ENCODE results near the gene DENND4C.
"Not testable (repeated sequence)": the region's sequence is repeated elsewhere in the genome, so short reads cannot be mapped to it uniquely, and the experiment has no call there.

Gene DENND4C

GRCh38 chr9:19411316-19411715, 180.8 kb downstream of the DENND4C start:
- no peak for DNase-seq
- H3K4me3 ChIP-seq (ENCODE audit: control insufficient read depth in 1 of 7, extremely low read depth in 1 of 7, insufficient read depth in 4 of 7, low read depth in 2 of 7, low read length in 6 of 7) = no peak overlapping the region
- WGBS (ENCODE audit: insufficient coverage) = 100% methylated on average over 4 of the region's 8 CpGs
- ChIA-PET CTCF (no interaction called here), POLR2A (no interaction called here)
- H3K27me3 ChIP-seq (replicated peaks in 2 of 5; ENCODE audit: control insufficient read depth in 4 of 5, insufficient read depth in 5 of 5, low read length in 4 of 5) = no peaks in the 10 kb centered on the region
- H3K9me3 ChIP-seq (ENCODE audit: control extremely low read depth in 1 of 5, control insufficient read depth in 4 of 5, insufficient read depth in 2 of 5, low read depth in 1 of 5, low read length in 4 of 5) = peaks cover 0 to 1% (median 0%) of the 10 kb centered on the region in 5 experiments
- H3K4me1 ChIP-seq (ENCODE audit: control extremely low read depth in 1 of 4, control insufficient read depth in 4 of 4, insufficient read depth in 4 of 4, low read length in 3 of 4) = peaks cover 3 to 20% (median 19%) of the 10 kb centered on the region in 4 experiments
- H3K36me3 ChIP-seq (ENCODE audit: control insufficient read depth in 4 of 4, insufficient read depth in 4 of 4, low read length in 3 of 4) = no peaks in the 10 kb centered on the region
- H3K27ac ChIP-seq (ENCODE audit: insufficient read depth in 1 of 2, low read depth in 1 of 2, low read length in 2 of 2, poor library complexity in 1 of 2, severe bottlenecking in 2 of 2) = no peak overlapping the region

- ChIA-PET CTCF (interaction anchor here (0.6 to 2.0 kb wide), 2 partner anchors 10 to 309 kb away, joined by 3 to 7 read pairs; no protein-coding TSS in a partner anchor), POLR2A (interaction anchor here (0.7 kb wide), 1 partner anchor 356 kb away, joined by 3 read pairs; no protein-coding TSS in a partner anchor)
- H3K4me1 ChIP-seq (ENCODE audit: control extremely low read depth in 1 of 4, control insufficient read depth in 4 of 4, insufficient read depth in 4 of 4, low read length in 3 of 4) = peaks cover 3 to 16% (median 15%) of the 10 kb centered on the region in 4 experiments
- not testable (repeated sequence) for H3K27me3 ChIP-seq (replicated peaks in 2 of 5; ENCODE audit: control insufficient read depth in 4 of 5, insufficient read depth in 5 of 5, low read length in 4 of 5); DNase-seq; H3K36me3 ChIP-seq (ENCODE audit: control insufficient read depth in 4 of 4, insufficient read depth in 4 of 4, low read length in 3 of 4); H3K4me3 ChIP-seq (ENCODE audit: control insufficient read depth in 1 of 7, extremely low read depth in 1 of 7, insufficient read depth in 4 of 7, low read depth in 2 of 7, low read length in 6 of 7); H3K27ac ChIP-seq (ENCODE audit: insufficient read depth in 1 of 2, low read depth in 1 of 2, low read length in 2 of 2, poor library complexity in 1 of 2, severe bottlenecking in 2 of 2); H3K9me3 ChIP-seq (ENCODE audit: control extremely low read depth in 1 of 5, control insufficient read depth in 4 of 5, insufficient read depth in 2 of 5, low read depth in 1 of 5, low read length in 4 of 5)
- 89% methylated on average over 3 of the region's 3 CpGs for WGBS (ENCODE audit: insufficient coverage)
These were observed 183.0 kb downstream of the DENND4C start for GRCh38 chr9:19413456-19413855.

GRCh38 chr9:19416143-19416542, 185.7 kb downstream of the DENND4C start:
- no CpG with 5 or more reads among the region's 2 CpGs for WGBS (ENCODE audit: insufficient coverage)
- Histone ChIP-seq H3K4me3 (ENCODE audit: control insufficient read depth in 1 of 7, extremely low read depth in 1 of 7, insufficient read depth in 4 of 7, low read depth in 2 of 7, low read length in 6 of 7) (no peak overlapping the region), H3K36me3 (ENCODE audit: control insufficient read depth in 4 of 4, insufficient read depth in 4 of 4, low read length in 3 of 4) (no peaks in the 10 kb centered on the region), H3K9me3 (ENCODE audit: control extremely low read depth in 1 of 5, control insufficient read depth in 4 of 5, insufficient read depth in 2 of 5, low read depth in 1 of 5, low read length in 4 of 5) (peaks cover 0 to 1% (median 0%) of the 10 kb centered on the region in 5 experiments), H3K4me1 (ENCODE audit: control extremely low read depth in 1 of 4, control insufficient read depth in 4 of 4, insufficient read depth in 4 of 4, low read length in 3 of 4) (no peaks in the 10 kb centered on the region), H3K27me3 (replicated peaks in 2 of 5; ENCODE audit: control insufficient read depth in 4 of 5, insufficient read depth in 5 of 5, low read length in 4 of 5) (no peaks in the 10 kb centered on the region), H3K27ac (ENCODE audit: insufficient read depth in 1 of 2, low read depth in 1 of 2, low read length in 2 of 2, poor library complexity in 1 of 2, severe bottlenecking in 2 of 2) (no peak overlapping the region)
- POLR2A ChIA-PET = no interaction called here
- no peak for DNase-seq
- CTCF ChIA-PET = no interaction called here

GRCh38 chr9:19420877-19421276, 190.4 kb downstream of the DENND4C start:
- DNase-seq = no peak
- CTCF ChIA-PET = interaction anchor here (1.1 kb wide), 1 partner anchor 26 kb away, joined by 3 read pairs; no protein-coding TSS in a partner anchor
- H3K27ac ChIP-seq (ENCODE audit: insufficient read depth in 1 of 2, low read depth in 1 of 2, low read length in 2 of 2, poor library complexity in 1 of 2, severe bottlenecking in 2 of 2) = no peak overlapping the region
- peaks cover 0 to 1% (median 0%) of the 10 kb centered on the region in 5 experiments for H3K9me3 ChIP-seq (ENCODE audit: control extremely low read depth in 1 of 5, control insufficient read depth in 4 of 5, insufficient read depth in 2 of 5, low read depth in 1 of 5, low read length in 4 of 5)
- no peaks in the 10 kb centered on the region for H3K4me1 ChIP-seq (ENCODE audit: control extremely low read depth in 1 of 4, control insufficient read depth in 4 of 4, insufficient read depth in 4 of 4, low read length in 3 of 4)
- no peaks in the 10 kb centered on the region for H3K27me3 ChIP-seq (replicated peaks in 2 of 5; ENCODE audit: control insufficient read depth in 4 of 5, insufficient read depth in 5 of 5, low read length in 4 of 5)
- WGBS (ENCODE audit: insufficient coverage) = no CpG with 5 or more reads among the region's 1 CpG
- no peak overlapping the region for H3K4me3 ChIP-seq (ENCODE audit: control insufficient read depth in 1 of 7, extremely low read depth in 1 of 7, insufficient read depth in 4 of 7, low read depth in 2 of 7, low read length in 6 of 7)
- POLR2A ChIA-PET = no interaction called here
- peaks cover 0 to 9% (median 6%) of the 10 kb centered on the region in 4 experiments for H3K36me3 ChIP-seq (ENCODE audit: control insufficient read depth in 4 of 4, insufficient read depth in 4 of 4, low read length in 3 of 4)
